ENCODE results near the gene CORO6.

DNA sequence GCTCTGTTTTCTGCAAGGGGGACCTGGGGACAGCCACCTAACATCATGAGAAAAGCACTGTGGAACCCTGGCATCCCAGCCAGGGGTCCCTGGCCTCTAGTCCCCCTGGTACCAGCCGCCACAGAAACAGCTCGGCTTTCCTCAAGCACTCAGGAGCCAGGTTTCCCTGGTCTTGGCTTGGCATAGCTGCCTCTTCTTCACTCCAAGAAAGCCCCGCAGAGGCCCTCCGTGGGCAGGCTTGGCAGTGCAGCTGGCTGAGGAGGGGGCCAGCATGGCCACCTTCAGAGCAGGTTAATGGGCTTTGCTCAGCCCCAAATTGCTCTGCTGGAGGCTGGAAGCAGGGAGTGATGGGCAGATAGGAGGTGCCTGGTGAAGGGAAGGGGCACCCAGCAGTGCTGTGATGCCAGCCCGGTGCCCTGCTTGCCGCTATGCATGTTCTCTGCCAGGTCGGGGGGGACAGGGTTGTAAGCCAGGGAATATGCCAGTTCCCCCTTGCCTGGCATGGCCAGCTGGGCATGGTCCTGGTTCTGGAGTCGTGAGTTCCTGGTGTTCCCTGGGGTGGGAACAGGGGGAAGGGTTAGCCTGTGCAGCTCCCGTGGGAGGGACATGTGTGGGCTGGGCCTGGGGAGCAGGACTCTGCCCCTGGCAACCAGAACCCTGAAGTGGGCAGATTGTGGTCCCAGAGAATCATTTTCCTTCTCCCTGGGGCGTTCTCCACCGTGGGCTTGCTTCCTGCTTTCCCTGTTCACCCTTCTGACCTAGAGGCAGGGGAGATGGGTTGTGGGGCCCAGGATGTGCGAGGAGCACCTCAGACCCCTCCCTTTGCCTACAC is 26.6 kb downstream of the CORO6 start:
- TF ChIP-seq, protein P1, sequence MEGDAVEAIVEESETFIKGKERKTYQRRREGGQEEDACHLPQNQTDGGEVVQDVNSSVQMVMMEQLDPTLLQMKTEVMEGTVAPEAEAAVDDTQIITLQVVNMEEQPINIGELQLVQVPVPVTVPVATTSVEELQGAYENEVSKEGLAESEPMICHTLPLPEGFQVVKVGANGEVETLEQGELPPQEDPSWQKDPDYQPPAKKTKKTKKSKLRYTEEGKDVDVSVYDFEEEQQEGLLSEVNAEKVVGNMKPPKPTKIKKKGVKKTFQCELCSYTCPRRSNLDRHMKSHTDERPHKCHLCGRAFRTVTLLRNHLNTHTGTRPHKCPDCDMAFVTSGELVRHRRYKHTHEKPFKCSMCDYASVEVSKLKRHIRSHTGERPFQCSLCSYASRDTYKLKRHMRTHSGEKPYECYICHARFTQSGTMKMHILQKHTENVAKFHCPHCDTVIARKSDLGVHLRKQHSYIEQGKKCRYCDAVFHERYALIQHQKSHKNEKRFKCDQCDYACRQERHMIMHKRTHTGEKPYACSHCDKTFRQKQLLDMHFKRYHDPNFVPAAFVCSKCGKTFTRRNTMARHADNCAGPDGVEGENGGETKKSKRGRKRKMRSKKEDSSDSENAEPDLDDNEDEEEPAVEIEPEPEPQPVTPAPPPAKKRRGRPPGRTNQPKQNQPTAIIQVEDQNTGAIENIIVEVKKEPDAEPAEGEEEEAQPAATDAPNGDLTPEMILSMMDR (IDR thresholded peaks at IDR 0.05): no peak
- TF ChIP-seq POLR2A (IDR thresholded peaks at IDR 0.05): no peak
